HG03103 (cell line): ENCODE results near the gene ZNF280A.
"Not testable (repeated sequence)": the region's sequence is repeated elsewhere in the genome, so short reads cannot be mapped to it uniquely, and the experiment has no call there.

Experiments used
- ATAC-seq: cut with Tn5 transposase; IDR thresholded peaks from one replicate; pipeline ENCODE4 v1.9.1; 2021; ENCODE audit warnings: low read depth; ENCODE audit not compliant: unreplicated experiment

The ZNF280A gene

DNA sequence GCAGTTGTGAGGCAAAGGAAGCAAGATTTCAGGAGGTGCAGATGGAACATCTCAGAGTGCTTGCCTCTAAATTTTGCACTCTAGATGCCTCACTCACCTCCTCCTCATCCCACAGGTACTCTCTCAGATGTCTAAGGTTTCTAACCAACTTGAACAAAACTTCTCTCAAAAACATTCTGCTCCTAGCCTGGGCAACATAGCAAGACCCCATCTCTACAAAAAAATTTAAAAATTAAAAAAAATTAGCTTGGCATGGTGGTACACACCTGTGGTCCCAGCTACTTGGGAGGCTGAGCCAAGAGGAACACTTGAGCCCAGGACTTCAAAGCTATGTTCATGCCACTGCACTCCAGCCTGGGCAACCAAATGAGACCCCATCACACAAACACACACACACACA is 4.2 kb downstream of the ZNF280A start:
- no peak for ATAC-seq

DNA sequence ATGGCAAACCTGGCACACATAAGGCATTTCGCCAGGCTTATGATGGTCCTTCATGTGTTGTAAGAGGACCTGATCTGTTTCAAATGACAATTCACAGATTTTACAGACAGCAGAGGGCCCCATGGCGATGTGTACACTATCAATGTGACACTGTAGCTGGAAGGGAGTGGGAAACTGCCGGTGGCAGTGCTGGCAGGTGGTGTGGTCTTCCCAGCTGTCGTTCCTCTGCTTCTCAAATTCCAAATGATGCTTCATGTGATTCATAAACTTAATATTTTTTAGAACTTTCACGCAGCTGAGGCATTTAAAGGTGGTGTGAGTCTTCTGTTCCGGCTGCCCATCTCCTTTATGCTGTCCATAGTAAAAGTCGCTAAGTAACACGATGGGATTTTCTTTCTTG is 5.6 kb downstream of the ZNF280A start:
- ATAC-seq, result not testable (repeated sequence)

DNA sequence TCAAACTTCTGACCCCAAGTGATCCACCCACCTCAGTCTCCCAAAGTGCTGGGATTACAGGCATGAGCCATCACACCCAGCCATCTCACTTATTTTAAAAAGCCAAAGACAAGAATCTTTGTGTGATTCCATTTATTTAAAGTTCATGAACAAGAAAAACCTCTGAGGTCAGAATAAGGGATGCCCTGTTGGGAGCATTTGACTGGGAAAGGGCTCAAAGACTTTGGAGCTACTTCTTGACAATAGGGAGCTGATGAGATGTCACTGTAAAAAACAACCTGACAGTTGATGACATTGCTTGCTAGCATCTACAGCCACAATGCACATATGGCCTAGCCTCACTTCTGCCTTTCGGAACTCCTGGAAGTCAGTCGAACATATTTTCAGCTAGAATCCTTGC is 6.5 kb downstream of the ZNF280A start:
- no peak for ATAC-seq

DNA sequence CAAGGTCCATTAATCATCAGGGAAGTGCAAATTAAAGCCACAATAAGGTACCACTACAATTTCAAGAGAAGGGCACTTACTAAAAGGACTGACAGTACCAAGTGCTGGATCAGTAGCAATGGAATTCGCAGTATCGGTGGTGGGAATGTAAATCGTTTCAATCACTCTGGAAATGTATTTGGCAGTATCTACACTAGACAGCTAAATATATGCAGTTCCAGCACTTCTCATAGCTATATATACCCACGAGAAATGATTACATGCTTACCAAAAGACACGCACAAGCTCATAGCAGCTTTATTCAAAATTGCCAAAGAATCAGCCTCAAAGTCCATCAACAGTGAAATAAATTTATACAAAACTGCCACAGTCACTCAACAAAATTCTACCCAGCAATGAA is 7.1 kb downstream of the ZNF280A start:
- ATAC-seq, result no peak

DNA sequence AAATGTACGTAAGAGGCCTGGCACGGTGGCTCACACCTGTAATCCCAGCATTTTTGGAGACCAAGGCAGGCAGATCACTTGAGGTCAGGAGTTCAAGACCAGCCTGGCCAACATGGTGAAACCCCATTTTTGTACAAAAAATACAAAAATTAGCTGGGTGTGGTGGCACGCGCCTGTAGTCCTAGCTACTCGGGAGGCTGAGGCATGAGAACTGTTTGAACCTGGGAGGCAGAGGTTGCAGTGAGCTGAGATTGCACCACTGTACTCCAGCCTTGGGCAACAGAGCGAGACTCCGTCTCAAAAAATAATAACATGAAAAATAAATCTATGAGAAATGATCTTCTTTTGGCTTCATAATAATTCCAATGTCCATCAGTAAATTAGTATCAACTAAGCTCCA is 9.2 kb downstream of the ZNF280A start:
- ATAC-seq, result not testable (repeated sequence)

DNA sequence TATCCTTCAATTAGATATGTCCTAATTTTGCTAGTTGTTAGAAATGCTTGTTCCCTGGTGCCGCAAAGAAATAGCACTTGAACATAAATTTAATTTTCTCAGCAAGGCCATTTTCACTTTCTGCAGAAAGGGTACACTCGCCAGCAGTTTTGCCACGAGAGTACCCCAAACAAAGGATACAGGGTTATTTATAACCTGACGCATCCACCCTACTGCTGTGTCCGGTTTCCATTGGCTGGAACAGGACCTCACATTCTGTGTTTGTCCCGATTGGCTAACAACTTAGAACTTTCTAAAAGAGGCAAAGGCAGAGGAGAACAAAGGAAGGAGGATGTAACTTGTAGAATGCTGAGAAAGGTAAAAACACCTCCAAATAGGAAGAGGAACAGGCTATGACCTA is 10.2 kb downstream of the ZNF280A start:
- ATAC-seq, result not testable (repeated sequence)

DNA sequence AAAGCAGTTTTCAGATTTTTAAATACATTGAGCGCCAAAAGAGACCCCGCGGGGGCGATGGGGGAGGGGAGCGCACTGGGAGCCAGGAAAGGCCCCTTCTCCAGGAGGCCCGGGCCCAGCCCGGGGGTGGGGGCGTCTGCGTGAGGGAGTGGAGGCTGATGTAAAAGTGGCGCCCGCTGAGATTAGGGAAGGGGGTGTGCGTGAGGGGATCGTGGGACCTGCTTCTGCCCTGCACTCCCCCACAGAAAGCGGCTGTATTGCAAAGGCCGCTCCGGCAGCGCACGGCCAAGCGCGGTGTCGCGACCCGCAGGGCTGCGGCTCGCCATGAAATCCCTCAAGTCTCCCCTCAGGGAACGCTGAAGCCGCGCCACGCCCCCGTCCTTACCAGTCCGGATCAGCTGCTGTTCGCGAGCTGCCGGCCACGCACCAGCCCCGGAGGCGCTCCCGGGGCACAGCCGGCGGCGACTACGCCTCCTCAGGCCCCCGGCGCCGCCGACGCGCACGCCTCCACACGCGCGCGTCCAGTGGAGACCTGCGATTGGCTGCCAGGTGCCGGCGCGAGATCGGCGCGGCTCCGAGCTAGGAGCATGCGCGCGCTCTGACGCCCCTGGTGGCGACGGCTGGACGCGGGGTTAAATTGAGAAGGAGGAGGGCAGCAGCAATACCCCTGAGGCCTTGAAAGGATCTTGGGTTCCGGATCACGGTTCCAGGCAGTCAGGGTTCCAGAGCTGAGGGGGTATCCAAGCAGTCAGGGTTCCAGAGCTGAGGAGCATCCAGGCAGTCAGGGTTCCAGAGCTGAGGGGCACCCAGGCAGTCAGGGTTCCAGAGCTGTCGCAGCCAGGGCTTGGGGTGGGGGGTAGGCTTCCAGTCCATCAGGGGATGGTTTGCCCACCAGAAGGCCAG is 11.5 kb downstream of the ZNF280A start, which contains the start of gene ZNF280B:
TSS of gene ZNF280B (minus strand) at position 469 of the 903 bp plus-strand sequence. CDS start 19,344 bp downstream, outside the sequence.
- no peak for ATAC-seq

DNA sequence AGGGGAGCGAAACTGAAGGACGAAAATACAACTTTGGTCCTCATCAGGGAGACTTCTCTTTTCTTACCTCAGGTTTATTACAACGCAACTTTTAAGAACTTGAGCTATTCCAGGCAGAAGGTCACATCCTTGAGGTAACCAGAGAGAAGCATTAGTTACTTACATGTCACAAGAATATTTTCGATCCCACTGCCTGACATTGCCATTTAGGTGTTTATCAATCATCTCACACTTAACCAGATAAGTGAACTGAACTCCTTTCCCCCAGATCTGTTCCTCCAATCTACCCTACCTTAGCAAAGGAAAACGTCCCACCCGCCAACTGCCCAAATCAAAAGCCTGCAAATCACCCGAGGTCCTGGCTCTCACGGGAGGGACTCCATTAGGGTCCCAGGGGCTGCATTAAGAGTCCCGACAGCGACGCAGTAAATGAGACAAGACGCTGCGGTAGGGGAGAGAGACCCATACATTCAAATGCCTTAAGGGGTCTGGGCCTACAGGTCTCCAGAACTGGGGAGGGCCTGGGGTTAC is 12.3 kb downstream of the ZNF280A start:
- no peak for ATAC-seq

DNA sequence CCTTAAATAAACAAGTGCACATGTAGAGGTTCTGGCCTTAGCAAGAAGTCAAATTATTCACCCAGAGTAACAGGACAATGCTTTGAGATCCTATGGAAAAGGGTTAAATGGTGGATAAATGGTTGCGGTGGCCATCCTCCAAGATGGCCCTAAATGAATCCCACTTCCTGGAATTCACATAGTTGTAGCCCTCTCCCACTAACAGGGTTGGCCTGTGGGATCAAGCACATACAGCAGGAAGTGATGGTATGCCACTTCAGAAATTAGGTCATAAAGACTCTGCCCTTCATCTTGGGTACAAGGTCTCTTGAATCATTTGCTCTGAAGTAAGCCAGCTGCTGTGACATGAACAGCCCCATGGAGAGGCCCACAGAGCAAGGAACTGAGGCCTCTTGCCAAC is 13.3 kb downstream of the ZNF280A start:
- ATAC-seq, result no peak

DNA sequence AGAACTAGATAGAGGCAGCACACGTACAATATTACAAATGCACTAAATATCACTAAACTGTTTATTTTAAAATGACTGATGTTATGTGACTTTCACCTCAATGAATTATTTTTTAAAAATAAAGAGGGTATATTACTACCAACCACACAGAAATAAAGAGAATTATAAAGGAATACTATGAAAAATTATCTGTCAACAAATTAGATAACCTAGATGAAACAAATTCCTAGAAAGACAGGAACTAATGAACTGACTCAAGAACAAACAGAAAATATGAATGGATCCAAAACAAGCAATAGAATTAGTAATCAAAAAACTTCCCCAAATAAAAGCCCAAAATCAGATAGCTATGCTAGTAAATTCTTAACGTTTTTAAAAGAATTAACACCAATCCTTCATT is 21.8 kb downstream of the ZNF280A start:
- ATAC-seq, result no peak

DNA sequence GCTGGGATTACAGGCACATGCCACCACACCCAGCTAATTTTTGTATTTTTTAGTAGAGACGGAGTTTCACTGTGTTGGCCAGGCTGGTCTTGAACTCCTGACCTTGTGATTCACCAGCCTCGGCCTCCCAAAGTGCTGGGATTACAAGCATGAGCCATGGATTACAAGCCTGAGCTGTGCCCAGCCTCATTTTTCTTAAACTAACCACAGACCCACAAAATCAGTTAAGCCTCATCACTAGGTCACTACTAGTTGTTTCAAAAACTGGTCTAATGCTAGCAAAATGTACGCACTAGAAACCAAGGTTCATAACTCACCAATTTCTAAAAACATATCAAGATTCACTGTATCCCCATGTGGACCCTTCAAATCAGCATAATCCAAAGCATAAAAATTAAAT is 28.5 kb downstream of the ZNF280A start:
- not testable (repeated sequence) for ATAC-seq

DNA sequence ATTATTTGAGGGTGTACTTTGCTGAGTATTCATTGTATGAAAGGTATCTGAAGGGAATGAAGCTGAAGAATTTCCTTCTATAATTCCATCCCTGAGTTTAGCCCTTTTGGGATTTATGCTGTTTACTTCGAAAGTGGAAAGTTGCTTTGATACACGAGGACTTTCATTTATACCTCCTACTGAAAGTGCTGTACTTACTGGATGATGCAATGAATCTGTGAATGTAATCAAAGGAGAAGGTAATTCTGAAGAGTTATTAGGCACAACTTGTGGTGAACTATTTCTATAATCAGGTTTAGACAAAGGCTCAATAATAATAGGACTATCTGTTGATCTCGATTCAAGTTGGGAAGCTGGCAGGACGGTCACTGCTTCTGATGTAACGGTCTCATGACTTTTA is 31.3 kb downstream of the ZNF280A start:
- no peak for ATAC-seq

DNA sequence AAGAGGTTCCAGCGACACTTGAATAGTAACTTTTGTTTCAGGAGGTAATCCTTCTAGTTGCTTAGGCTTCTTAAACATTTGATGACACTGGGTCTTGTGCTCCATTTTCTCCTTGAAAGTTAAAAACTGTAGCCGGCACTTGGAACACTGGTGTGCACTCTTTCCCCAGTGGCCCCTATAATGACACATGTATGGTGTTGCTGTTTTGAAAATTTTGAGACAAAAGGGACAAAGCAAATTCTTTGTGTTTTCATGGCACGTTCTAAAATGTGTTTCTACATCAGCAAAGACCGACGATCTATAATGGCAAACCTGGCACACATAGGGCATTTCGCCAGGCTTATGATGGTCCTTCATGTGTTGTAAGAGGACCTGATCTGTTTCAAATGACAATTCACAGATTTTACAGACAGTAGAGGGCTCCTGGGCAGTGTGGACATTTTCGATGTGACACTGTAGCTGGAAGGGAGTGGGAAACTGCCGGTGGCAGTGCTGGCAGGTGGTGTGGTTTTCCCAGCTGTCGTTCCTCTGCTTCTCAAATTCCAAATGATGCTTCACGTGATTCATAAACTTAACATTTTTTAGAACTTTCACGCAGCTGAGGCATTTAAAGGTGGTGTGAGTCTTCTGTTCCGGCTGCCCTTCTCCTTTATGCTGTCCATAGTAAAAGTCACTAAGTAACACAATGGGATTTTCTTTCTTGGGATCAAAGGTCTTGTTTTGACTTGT is 32.0 kb downstream of the ZNF280A start:
- no peak for ATAC-seq

DNA sequence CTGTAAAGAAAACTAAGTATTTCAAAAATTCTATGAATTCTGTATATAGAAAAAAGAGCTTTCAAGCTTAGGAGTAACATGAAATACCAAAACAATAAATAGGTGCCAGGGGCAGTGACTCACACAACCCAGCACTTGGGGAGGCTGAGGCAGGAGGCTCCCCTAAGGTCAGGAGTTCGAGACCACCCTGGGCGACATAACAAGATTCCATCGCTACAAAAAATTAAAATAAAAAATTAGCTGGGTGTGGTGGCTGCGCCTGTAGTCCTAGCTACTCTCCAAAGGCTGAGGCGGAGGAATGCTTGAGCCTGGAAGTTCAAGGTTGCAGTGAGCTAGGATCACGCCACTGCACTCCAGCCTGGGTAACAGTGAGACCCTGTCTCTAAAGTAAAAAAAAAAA is 33.0 kb downstream of the ZNF280A start:
- no peak for ATAC-seq

DNA sequence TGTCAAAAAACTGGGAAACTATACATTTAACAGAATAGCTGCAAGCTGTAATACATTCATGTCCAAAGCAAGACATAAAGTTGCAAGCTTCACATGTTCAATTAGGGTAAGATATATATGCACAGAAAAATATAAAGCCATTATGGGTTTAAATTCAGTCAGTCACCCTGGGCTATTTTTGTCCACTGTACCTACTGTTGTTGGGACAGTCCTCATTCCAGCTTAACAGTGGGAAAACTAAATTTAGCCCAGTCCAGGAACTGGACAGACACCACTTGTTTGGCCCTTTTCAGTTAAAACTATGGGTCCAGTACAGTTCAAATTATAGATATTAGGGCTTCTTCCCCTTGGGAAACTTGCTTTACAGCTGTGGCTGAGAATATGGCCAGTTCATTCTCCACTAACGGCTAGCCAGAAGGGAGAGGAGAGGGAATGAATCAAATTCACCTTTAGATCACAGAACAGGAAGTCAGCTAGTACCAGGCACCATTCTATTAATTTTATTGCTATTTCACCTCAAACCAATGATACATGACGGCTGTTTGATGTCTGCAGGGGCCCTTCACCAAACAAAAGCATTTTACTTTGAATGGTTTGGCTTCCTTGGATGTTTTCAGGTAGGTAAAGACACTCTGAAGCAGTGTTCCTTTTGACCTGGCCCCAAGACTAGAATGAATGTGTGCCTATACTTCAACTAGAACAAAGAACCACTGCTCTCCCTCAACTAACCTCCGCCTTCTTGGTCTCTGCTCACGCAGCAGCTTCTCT is 33.8 kb downstream of the ZNF280A start:
- ATAC-seq, result no peak

DNA sequence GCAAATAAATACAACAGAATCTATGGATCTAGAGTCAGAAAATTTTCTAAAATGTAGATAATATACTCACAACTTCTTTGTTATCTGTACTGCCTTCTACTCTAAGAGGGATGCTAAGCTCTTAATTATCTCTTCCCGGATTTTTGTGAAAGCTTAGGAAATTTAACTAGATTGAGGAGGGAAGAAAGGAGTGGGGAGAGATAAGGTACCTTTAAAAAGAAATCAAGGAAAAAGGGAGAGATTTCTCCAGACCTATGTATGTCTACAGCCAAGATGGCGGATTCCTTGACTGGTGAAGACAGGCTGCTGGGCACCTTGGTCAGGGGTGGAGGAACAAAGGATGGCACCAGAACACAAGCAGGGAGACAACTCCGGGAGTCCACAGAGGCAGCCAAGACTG is 34.5 kb downstream of the ZNF280A start:
- no peak for ATAC-seq

DNA sequence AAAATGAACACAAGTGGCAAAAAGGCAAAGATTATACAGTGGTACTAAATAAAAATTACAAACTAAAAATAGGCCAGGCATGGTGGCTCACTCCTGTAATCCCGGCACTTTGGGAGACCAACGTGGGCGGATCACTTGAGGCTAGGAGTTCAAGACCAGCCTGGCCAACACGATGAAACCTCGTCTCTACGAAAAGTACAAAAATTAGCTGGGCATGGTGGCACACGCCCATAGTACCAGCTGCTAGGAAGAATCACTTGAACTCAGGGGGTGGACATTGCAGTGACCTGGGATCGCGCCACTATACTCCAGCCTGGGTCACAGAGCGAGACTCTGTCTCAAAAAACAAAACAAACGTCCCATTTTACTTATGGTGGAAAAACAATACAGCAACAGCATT is 36.0 kb downstream of the ZNF280A start:
- no peak for ATAC-seq

DNA sequence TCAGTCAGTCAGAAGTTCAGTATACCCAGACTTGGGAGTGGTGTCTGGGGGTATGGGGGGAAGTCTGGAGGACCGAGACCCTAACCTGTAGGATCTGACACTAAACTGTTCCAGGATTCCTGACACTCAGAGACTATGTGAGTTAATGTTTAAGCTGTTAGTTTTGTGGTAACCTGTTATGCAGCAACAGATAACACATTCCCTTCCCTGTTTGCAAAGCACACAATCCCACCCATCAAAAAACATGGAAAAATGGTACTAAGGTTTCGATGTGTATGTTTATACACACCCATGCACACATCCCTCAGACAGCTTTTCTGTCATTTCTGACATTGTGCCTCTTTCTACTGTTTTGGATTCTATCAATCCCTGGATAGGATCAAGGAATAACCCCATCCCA is 39.1 kb downstream of the ZNF280A start:
- ATAC-seq, result no peak

DNA sequence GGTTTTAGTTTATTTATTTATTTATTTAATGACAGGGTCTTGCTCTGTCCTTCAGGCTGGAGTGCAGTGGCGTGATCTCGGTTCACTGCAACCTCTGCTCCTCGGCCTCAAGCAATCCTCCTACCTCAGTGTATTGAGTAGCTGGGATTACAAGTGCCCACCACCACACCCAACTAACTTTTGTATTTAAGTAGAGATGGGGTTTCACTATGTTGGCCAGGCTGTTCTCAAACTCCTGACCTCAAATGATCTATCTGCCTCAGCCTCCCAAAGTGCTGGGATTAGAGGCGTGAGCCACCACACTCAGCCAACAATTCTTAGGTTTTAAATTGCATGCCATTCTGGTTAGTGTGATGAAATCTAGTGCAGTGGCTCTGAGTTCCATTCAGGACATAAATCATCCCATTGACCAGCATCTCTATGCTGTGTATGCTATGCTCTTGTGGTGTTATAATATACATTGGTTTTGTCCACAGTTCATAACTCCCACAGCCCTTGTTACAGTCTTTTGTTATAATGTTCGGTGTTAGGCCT is 40.0 kb downstream of the ZNF280A start:
- no peak for ATAC-seq

DNA sequence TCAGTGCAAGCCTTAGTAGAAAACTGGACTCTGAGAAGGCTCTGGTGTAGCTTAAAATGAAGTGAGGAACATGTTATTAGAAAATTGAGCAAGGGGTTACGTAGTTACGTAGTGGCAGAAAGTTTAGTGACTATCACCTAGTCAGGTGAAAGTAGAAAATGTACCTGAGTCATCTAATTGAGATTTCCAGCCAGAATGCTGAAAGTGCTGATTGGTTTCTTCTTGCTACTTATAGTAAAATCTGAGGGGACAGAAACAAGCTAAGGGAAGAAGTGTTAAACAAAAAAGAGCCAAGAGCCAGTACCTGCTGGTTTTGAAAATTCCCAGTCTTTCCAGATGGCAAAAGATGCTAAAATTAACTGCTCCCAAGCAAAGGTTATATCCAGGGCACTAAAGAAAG is 41.0 kb downstream of the ZNF280A start:
- no peak for ATAC-seq

DNA sequence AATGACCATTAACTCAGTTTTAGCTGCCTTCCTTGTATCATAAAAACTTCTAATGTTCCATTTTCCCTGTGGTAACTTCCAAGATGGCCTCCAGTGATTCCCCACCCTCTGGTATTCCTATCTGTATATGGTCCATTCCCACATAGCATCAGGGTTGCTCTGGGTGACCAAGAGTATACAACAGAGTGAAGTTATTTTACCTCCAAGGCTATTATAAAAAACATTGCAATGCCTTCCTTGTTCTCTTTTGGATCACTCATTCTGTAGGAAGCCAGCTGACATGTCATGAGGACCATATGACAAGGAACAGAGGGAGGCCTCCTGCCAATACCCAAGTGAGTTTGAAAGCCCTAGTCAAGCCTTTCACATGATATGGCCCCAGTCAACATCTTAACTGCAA is 41.6 kb downstream of the ZNF280A start:
- ATAC-seq, result no peak
